ENCODE results near the gene PLVAP.

PLVAP gene

GRCh38 chr19:17303167-17303939 is 73.8 kb downstream of the PLVAP start, which contains the start of gene ABHD8:
Gene ABHD8 (minus strand): TSS chr19:17303425. CDS start chr19:17301616, 1,809 bp downstream.
- DNase-seq (ENCODE audit: low read depth in 2 of 2) = peak; percentile 87 to 90

- no peak for DNase-seq (ENCODE audit: low read depth in 2 of 2)
Measured at GRCh38 chr19:17302391-17303166, 74.6 kb downstream of the PLVAP start.
